Stomach (tissue), 9 donors: ENCODE results near the gene SFXN5. TPM values are rescaled to one million over a fixed set of nuclear protein-coding genes. Genes with fewer than 3 reads are reported as not detected.

Source experiments
- DNase-seq, 2 donors: peaks; one replicate each; pipeline versions ENCODE4 v3.0.0 to v3.0.0-alpha.2; 2013 to 2019
- H3K27ac ChIP-seq, 5 donors: fragments of 200-600 bp in 4 of 5; sonication (generic) in 4 of 5; one replicate each; pipeline ENCODE4 v1.5.1; 2013 to 2019; ENCODE audit warnings: mild to moderate bottlenecking in 1 of 5, moderate library complexity in 1 of 5
- H3K27me3 ChIP-seq, 3 donors: fragments of 200-600 bp; sonication (generic); one replicate each; pipeline ENCODE4 v1.5.1; 2017 to 2019; ENCODE audit warnings: mixed run types in 1 of 3
- H3K36me3 ChIP-seq, 4 donors: fragments of 200-600 bp; sonication (generic); 1 replicate in 3 of 4; 2 replicates in 1 of 4; pipeline ENCODE4 v1.5.1; 2016 to 2019
- H3K4me1 ChIP-seq, 4 donors: fragments of 200-600 bp; sonication (generic); one replicate each; pipeline ENCODE4 v1.5.1; 2016 to 2019
- H3K4me3 ChIP-seq, 4 donors: fragments of 200-600 bp; sonication (generic) in 3 of 4; one replicate each; pipeline ENCODE4 v1.5.1; 2016 to 2019; ENCODE audit warnings: mild to moderate bottlenecking in 1 of 4
- H3K9me3 ChIP-seq, 4 donors: fragments of 200-600 bp; sonication (generic); one replicate each; pipeline ENCODE4 v1.5.1; 2016 to 2019
- CTCF ChIP-seq, 7 experiments: fragments of 450-650 bp in 4 of 7; fragments of 200-600 bp in 3 of 7; sonication (generic) in 3 of 7; IDR thresholded peaks; one replicate each; pipeline ENCODE4 v1.5.1; 2016 to 2019; ENCODE audit warnings: antibody characterized with exemption in 7 of 7, control low read depth in 2 of 7, mild to moderate bottlenecking in 1 of 7
- EP300 ChIP-seq: sonication (generic); formaldehyde crosslinking; IDR thresholded peaks from one replicate; pipeline ENCODE4 v1.6.1; 2017; ENCODE audit warnings: antibody characterized with exemption
- POLR2A ChIP-seq, 4 donors: fragments of 450-650 bp; IDR thresholded peaks; one replicate each; pipeline ENCODE4 v1.6.1; 2016; ENCODE audit warnings: antibody characterized with exemption in 4 of 4, control low read depth in 2 of 4, mild to moderate bottlenecking in 1 of 4, moderate library complexity in 1 of 4
- POLR2AphosphoS5 ChIP-seq, 3 donors: sonication (generic); formaldehyde crosslinking; IDR thresholded peaks; one replicate each; pipeline ENCODE4 v1.6.1; 2016; ENCODE audit warnings: antibody characterized with exemption in 3 of 3
- WGBS, 5 donors: extraction: QIAGEN DNeasy Blood & Tissue Kit in 3 of 5; methylation state at CpG; one replicate each; pipeline versions ENCODE4 v1.1.5 to v1.1.7; 2013 to 2018; 5-methylcytosine and 5-hydroxymethylcytosine counted together
- intact Hi-C: fragments of 100-400 bp; cut with DNase I; formaldehyde crosslinking; loops from one replicate; pipeline ENCODE4 v1.15.1; 2023; ENCODE audit warnings: low total_unique reads
- polyA plus RNA-seq, 3 donors: library from polyadenylated mRNA; stranded (reverse); fragments of 200-250 nt; gene quantifications; one replicate each; pipeline ENCODE4 v1.2.3, GENCODE V29; 2013
- total RNA-seq, 5 donors: library from RNA; depleted of rRNA; stranded (reverse); fragments of >200 nt; gene quantifications; one replicate each; pipeline versions ENCODE4 v1.1.0 to v1.2.3, GENCODE V29; 2014 to 2016
- donor health status: healthy with polysubstance abuse.
- donor health status: Bipolar disorder and iron deficiency.
- donor health status: healthy.

SFXN5 gene
- total and polyA plus RNA-seq, 8 donors = 2.7 to 118 (median 17.2) TPM

- WGBS, 5 donors = 72 to 81% (median 77%) methylated on average over 13 to 14 of the region's 14 CpGs
- Histone ChIP-seq H3K9me3 (no peaks in the 10 kb centered on the region), H3K36me3 (no peaks in the 10 kb centered on the region), H3K27ac (no peak overlapping the region), H3K27me3 (peaks cover 0 to 56% (median 6%) of the 10 kb centered on the region in 3 donors), H3K4me1 (peaks cover 0 to 13% (median 2%) of the 10 kb centered on the region in 4 donors), H3K4me3 (no peak overlapping the region)
- intact Hi-C loops = no loop called here
- DNase-seq = peak; percentile 54
- TF ChIP-seq CTCF (IDR thresholded peaks at IDR 0.05) (peak in 4 of 7 experiments; percentile 27 to 64 (median 44)), EP300 (no peak)
Observed at GRCh38 chr2:72934683-72935610, 136.6 kb downstream of the SFXN5 start.

GRCh38 chr2:72933646-72934151, 137.8 kb downstream of the SFXN5 start:
- DNase-seq = no peak
- no peak overlapping the region for H3K4me3 ChIP-seq
- intact Hi-C loops = no loop called here
- 74 to 92% (median 78%) methylated on average over 8 to 12 of the region's 12 CpGs for WGBS, 5 donors
- peaks cover 0 to 13% (median 2%) of the 10 kb centered on the region in 4 donors for H3K4me1 ChIP-seq
- TF ChIP-seq CTCF (IDR thresholded peaks at IDR 0.05) = no peak
- TF ChIP-seq POLR2AphosphoS5 (IDR thresholded peaks at IDR 0.05) = no peak
- TF ChIP-seq EP300 = no peak
- no peak for TF ChIP-seq POLR2A (IDR thresholded peaks at IDR 0.05)
- H3K27ac ChIP-seq = no peak overlapping the region
- no peaks in the 10 kb centered on the region for H3K36me3 ChIP-seq
- no peaks in the 10 kb centered on the region for H3K9me3 ChIP-seq
- peaks cover 0 to 69% (median 17%) of the 10 kb centered on the region in 3 donors for H3K27me3 ChIP-seq

- intact Hi-C loops = no loop called here
- Histone ChIP-seq H3K27me3 (peaks cover 0 to 74% (median 22%) of the 10 kb centered on the region in 3 donors), H3K4me3 (no peak overlapping the region), H3K36me3 (no peaks in the 10 kb centered on the region), H3K27ac (no peak overlapping the region), H3K9me3 (no peaks in the 10 kb centered on the region), H3K4me1 (peaks cover 0 to 13% (median 2%) of the 10 kb centered on the region in 4 donors)
- no peak for DNase-seq
- TF ChIP-seq POLR2A (IDR thresholded peaks at IDR 0.05) (no peak), EP300 (no peak), POLR2AphosphoS5 (IDR thresholded peaks at IDR 0.05) (no peak), CTCF (IDR thresholded peaks at IDR 0.05) (no peak)
- 80 to 94% (median 91%) methylated on average over 4 to 5 of the region's 5 CpGs for WGBS, 5 donors
Observed at GRCh38 chr2:72933207-72933606, 138.3 kb downstream of the SFXN5 start.

- peaks cover 0 to 13% (median 2%) of the 10 kb centered on the region in 4 donors for H3K4me1 ChIP-seq
- DNase-seq = no peak
- H3K36me3 ChIP-seq = no peaks in the 10 kb centered on the region
- TF ChIP-seq EP300 (no peak), POLR2AphosphoS5 (IDR thresholded peaks at IDR 0.05) (no peak), CTCF (IDR thresholded peaks at IDR 0.05) (no peak), POLR2A (IDR thresholded peaks at IDR 0.05) (no peak)
- no peak overlapping the region for H3K27ac ChIP-seq
- peaks cover 3 to 78% (median 26%) of the 10 kb centered on the region in 3 donors for H3K27me3 ChIP-seq
- intact Hi-C loops = no loop called here
- 80 to 92% (median 89%) methylated on average over 1 to 4 of the region's 4 CpGs for WGBS, 5 donors
- no peaks in the 10 kb centered on the region for H3K9me3 ChIP-seq
- H3K4me3 ChIP-seq = no peak overlapping the region
Observed at GRCh38 chr2:72932805-72933204, 138.7 kb downstream of the SFXN5 start.
